ENCODE data around the gene SMG5. TPM values are rescaled to one million over a fixed set of nuclear protein-coding genes. Genes with fewer than 3 reads are reported as not detected.
A peak's percentile ranks its signal among the peaks of the same experiment; 100 is the strongest.

SMG5 gene
- total RNA-seq, 1 donor from 2014 or later = 91.0 TPM

DNA sequence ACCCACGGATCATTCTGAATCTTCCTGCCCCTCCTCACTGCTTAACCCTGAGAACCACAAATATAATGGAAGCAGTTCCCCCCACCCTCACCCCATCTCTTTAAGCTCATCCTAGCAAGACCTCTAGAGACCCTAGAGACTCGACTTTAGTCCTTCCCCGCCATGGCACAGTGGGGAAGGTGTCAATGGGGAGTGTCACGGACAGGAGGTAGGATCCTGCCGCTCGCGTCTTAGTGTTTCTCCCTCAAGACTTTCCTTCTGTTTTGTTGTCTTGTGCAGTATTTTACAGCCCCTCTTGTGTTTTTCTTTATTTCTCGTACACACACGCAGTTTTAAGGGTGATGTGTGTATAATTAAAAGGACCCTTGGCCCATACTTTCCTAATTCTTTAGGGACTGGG, 70.5 kb downstream of the SMG5 start:
- no peaks in the 10 kb centered on the region for H3K27me3 Mint-ChIP-seq
- TF ChIP-seq, protein P1, sequence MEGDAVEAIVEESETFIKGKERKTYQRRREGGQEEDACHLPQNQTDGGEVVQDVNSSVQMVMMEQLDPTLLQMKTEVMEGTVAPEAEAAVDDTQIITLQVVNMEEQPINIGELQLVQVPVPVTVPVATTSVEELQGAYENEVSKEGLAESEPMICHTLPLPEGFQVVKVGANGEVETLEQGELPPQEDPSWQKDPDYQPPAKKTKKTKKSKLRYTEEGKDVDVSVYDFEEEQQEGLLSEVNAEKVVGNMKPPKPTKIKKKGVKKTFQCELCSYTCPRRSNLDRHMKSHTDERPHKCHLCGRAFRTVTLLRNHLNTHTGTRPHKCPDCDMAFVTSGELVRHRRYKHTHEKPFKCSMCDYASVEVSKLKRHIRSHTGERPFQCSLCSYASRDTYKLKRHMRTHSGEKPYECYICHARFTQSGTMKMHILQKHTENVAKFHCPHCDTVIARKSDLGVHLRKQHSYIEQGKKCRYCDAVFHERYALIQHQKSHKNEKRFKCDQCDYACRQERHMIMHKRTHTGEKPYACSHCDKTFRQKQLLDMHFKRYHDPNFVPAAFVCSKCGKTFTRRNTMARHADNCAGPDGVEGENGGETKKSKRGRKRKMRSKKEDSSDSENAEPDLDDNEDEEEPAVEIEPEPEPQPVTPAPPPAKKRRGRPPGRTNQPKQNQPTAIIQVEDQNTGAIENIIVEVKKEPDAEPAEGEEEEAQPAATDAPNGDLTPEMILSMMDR (conservative IDR thresholded peaks at IDR 0.05) = no peak
- no peaks in the 10 kb centered on the region for H3K9me3 Mint-ChIP-seq
- H3K4me3 Mint-ChIP-seq = peak overlapping the region; percentile 98
- H3K4me1 Mint-ChIP-seq (ENCODE audit: unreplicated experiment) = peaks cover 4% of the 10 kb centered on the region
- DNase-seq (ENCODE audit: extremely low spot score, unreplicated experiment) = no peak
- H3K36me3 Mint-ChIP-seq = peaks cover 23% of the 10 kb centered on the region
- peak overlapping the region; percentile 100 for H3K27ac Mint-ChIP-seq

DNA sequence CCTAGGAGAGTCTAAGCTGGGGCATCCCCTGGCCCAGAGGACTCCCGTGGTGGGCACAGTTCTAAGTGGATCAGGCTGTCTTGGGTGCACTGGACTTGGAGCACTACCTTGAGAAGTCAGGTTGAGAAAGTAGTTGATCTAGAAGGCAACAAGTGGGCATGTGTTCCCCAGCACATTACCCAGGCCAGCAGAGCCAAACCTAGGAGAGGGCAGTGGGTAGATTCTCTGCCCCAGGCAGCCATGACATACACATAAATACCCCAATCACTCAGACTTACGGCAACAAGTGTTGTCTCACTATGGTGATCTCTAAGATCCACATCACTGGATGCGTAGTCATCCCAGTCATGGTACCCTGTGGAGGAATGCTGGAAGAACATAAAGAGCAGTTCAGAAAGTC, 71.4 kb downstream of the SMG5 start:
- Mint-ChIP-seq H3K4me3 (peak overlapping the region; percentile 25), H3K9me3 (no peaks in the 10 kb centered on the region), H3K27me3 (no peaks in the 10 kb centered on the region), H3K36me3 (peaks cover 23% of the 10 kb centered on the region), H3K4me1 (ENCODE audit: unreplicated experiment) (peaks cover 4% of the 10 kb centered on the region), H3K27ac (peak overlapping the region; percentile 100)
- DNase-seq (ENCODE audit: extremely low spot score, unreplicated experiment) = no peak
- TF ChIP-seq, protein P1 (conservative IDR thresholded peaks at IDR 0.05) = no peak

DNA sequence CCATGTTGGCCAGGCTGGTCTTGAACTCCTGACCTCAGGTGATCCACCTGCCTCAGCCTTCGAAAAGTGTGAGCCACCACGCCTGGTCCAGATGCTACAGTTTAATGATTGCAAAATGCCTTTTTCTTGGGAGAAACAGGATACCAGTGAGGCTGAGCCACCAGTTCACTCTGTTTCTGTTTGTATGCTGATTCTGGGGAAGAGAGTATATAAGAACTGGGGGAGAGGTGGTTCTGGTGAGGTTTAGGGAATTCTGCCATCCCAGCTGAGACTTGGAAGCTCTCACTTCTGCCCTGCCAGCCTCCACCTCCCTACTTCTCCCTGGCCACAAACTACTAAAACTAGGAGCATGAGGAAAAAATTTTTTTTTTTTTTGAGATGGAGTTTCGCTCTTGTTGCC, 77.9 kb downstream of the SMG5 start:
- peaks cover 20% of the 10 kb centered on the region for H3K36me3 Mint-ChIP-seq
- no peaks in the 10 kb centered on the region for H3K27me3 Mint-ChIP-seq
- H3K9me3 Mint-ChIP-seq = no peaks in the 10 kb centered on the region

DNA sequence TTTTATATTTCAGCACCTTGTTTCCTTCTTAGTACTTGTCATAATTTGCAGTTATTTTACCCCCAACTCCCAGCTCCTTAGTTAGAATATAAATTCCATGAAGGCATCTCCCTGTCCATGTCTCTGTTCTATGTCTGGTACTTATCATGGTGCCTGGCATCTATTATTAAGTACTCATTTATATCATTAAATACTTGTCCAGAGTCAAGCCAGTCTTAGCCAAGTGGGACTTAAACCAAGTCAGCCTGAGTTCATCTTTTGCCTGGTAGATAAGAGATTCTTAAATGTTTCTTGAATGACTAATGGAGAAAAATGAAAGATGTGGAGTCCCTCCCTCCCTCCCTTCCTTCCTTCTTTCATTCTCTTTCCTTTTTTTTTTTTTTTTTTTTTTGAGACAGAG, 79.3 kb downstream of the SMG5 start:
- Mint-ChIP-seq H3K27me3 (no peaks in the 10 kb centered on the region), H3K4me3 (no peak overlapping the region), H3K27ac (no peak overlapping the region), H3K36me3 (peaks cover 11% of the 10 kb centered on the region), H3K4me1 (ENCODE audit: unreplicated experiment) (no peaks in the 10 kb centered on the region), H3K9me3 (no peaks in the 10 kb centered on the region)
- no peak for DNase-seq (ENCODE audit: extremely low spot score, unreplicated experiment)
- TF ChIP-seq, protein P1 (conservative IDR thresholded peaks at IDR 0.05) = no peak

More for the DNA sequence above, 77.9 kb downstream of the SMG5 start:
- H3K4me1 Mint-ChIP-seq (ENCODE audit: unreplicated experiment) = no peaks in the 10 kb centered on the region
- DNase-seq (ENCODE audit: extremely low spot score, unreplicated experiment) = no peak
- no peak overlapping the region for H3K27ac Mint-ChIP-seq
- H3K4me3 Mint-ChIP-seq = no peak overlapping the region
- TF ChIP-seq, protein P1 (conservative IDR thresholded peaks at IDR 0.05) = no peak

DNA sequence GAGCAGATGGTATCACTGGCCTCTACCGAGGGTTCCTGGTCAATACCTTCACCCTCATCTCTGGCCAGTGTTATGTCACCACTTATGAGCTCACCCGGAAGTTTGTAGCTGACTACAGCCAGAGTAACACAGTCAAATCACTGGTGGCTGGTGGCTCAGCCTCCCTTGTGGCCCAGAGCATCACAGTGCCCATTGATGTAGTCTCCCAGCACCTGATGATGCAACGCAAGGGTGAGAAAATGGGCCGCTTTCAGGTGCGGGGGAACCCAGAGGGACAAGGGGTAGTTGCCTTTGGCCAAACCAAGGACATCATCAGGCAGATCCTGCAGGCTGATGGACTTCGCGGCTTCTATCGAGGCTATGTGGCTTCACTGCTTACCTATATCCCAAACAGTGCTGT, 82.6 kb downstream of the SMG5 start:
- H3K27me3 Mint-ChIP-seq = no peaks in the 10 kb centered on the region
- TF ChIP-seq, protein P1 (conservative IDR thresholded peaks at IDR 0.05) = no peak
- H3K36me3 Mint-ChIP-seq = peaks cover 11% of the 10 kb centered on the region
- no peak for DNase-seq (ENCODE audit: extremely low spot score, unreplicated experiment)
- H3K4me1 Mint-ChIP-seq (ENCODE audit: unreplicated experiment) = peaks cover 7% of the 10 kb centered on the region
- H3K9me3 Mint-ChIP-seq = no peaks in the 10 kb centered on the region
- H3K4me3 Mint-ChIP-seq = no peak overlapping the region
- no peak overlapping the region for H3K27ac Mint-ChIP-seq

Other genes with a start within 250 kb of the SMG5 start
- gene UBQLN4, start 229.0 kb downstream of the SMG5 start, total RNA-seq (ENCODE audit: low replicate concordance) = 40.3 and 54.5 TPM in 2 replicates
- 55.6 and 60.9 TPM in 2 replicates for gene LAMTOR2, start 228.0 kb downstream of the SMG5 start, total RNA-seq (ENCODE audit: low replicate concordance)
- gene RAB25, start 221.7 kb downstream of the SMG5 start, total RNA-seq (ENCODE audit: low replicate concordance) = 97.9 and 294 TPM in 2 replicates
- gene MEX3A, start 200.4 kb downstream of the SMG5 start, total RNA-seq (ENCODE audit: low replicate concordance) = 31.0 and 61.9 TPM in 2 replicates
- gene LMNA, start 168.1 kb downstream of the SMG5 start, total RNA-seq (ENCODE audit: low replicate concordance) = 141 and 400 TPM in 2 replicates
- 7.1 and 12.9 TPM in 2 replicates for gene SEMA4A, start 129.2 kb downstream of the SMG5 start, total RNA-seq (ENCODE audit: low replicate concordance)
- 18.6 and 21.8 TPM in 2 replicates for gene SLC25A44, start 88.7 kb downstream of the SMG5 start, total RNA-seq (ENCODE audit: low replicate concordance)
- 56.1 and 62.0 TPM in 2 replicates for gene PMF1, start 69.8 kb downstream of the SMG5 start, total RNA-seq (ENCODE audit: low replicate concordance)
- 0.64 and 3.1 TPM in 2 replicates for gene BGLAP, start 40.6 kb downstream of the SMG5 start, total RNA-seq (ENCODE audit: low replicate concordance)
- gene PAQR6, start 34.8 kb downstream of the SMG5 start, total RNA-seq (ENCODE audit: low replicate concordance) = 9.2 and 19.0 TPM in 2 replicates
- gene TMEM79, start 1.5 kb upstream of the SMG5 start, total RNA-seq (ENCODE audit: low replicate concordance) = 18.1 and 43.8 TPM in 2 replicates
- gene GLMP, start 12.9 kb upstream of the SMG5 start, total RNA-seq (ENCODE audit: low replicate concordance) = 67.6 and 104 TPM in 2 replicates
- 0.48 TPM in 1 of 2 replicates, not detected in the other for gene VHLL, start 16.5 kb upstream of the SMG5 start, total RNA-seq (ENCODE audit: low replicate concordance)
- 209 and 301 TPM in 2 replicates for gene CCT3, start 55.5 kb upstream of the SMG5 start, total RNA-seq (ENCODE audit: low replicate concordance)
- 0.63 TPM in 1 of 2 replicates, not detected in the other for gene TSACC, start 55.7 kb upstream of the SMG5 start, total RNA-seq (ENCODE audit: low replicate concordance)
- gene RHBG, start 86.4 kb upstream of the SMG5 start, total RNA-seq (ENCODE audit: low replicate concordance) = 0.17 and 0.88 TPM in 2 replicates
- gene MEF2D, start 217.9 kb upstream of the SMG5 start, total RNA-seq (ENCODE audit: low replicate concordance) = 20.7 and 26.1 TPM in 2 replicates